OCI-LY7 (cell line): ENCODE results near the gene TBC1D24. TPM values are rescaled to one million over a fixed set of nuclear protein-coding genes. Genes with fewer than 3 reads are reported as not detected.

Source experiments
- BruUV-seq: library from RNA; stranded (reverse); fragments of 400-500 nt; replicated peaks from 2 replicates; lab custom pipeline; 2021; lab: Mats Ljungman, UMichigan
- CTCF ChIA-PET: fragments of 300-600 bp; sonication (Branson Sonifier 250); formaldehyde crosslinking; loops from one replicate; lab custom pipeline; 2022; ENCODE audit warnings: antibody characterized with exemption; ENCODE audit not compliant: unreplicated experiment; lab: Charles Lee
- POLR2A ChIA-PET: fragments of 300-600 bp; sonication (Branson Sonifier 250); formaldehyde crosslinking; loops from one replicate; lab custom pipeline; 2022; ENCODE audit warnings: antibody characterized with exemption; lab: Charles Lee
- DNase-seq: peaks from one replicate; pipeline ENCODE4 v3.0.0-alpha.2; 2015; ENCODE audit warnings: low spot score
- H2AFZ ChIP-seq: fragments of 200-600 bp; sonication (generic), shearing (Covaris generic); 2 replicates; pipeline ENCODE4 v1.6.1; 2014; ENCODE audit warnings: mild to moderate bottlenecking, antibody characterized with exemption, low read length, moderate library complexity
- H3K27ac ChIP-seq: fragments of 200-600 bp; sonication (generic); 2 replicates; pipeline ENCODE4 v1.5.1; 2014; ENCODE audit warnings: mixed run types, low read depth, mild to moderate bottlenecking, moderate library complexity, low read length, inconsistent platforms; ENCODE audit not compliant: poor library complexity, severe bottlenecking
- H3K36me3 ChIP-seq: fragments of 200-600 bp; sonication (generic); 2 replicates; pipeline ENCODE4 v1.6.1; 2014; ENCODE audit warnings: mild to moderate bottlenecking, antibody characterized with exemption, low read length, moderate library complexity, mixed read lengths; ENCODE audit not compliant: insufficient read depth
- H3K4me1 ChIP-seq: fragments of 200-600 bp; sonication (generic); 2 replicates; pipeline ENCODE4 v1.5.1; 2014; ENCODE audit warnings: mild to moderate bottlenecking, low read length; ENCODE audit not compliant: insufficient read depth, poor library complexity, severe bottlenecking
- H3K4me2 ChIP-seq: fragments of 200-600 bp; sonication (generic); 2 replicates; pipeline ENCODE4 v1.6.1; 2014; ENCODE audit warnings: mild to moderate bottlenecking, low read length
- H3K4me3 ChIP-seq: fragments of 200-600 bp; sonication (generic); 2 replicates; pipeline ENCODE4 v1.5.1; 2014; ENCODE audit warnings: mild to moderate bottlenecking, low read depth, low read length; ENCODE audit not compliant: poor library complexity, severe bottlenecking
- H3K79me2 ChIP-seq: fragments of 200-600 bp; sonication (generic); 2 replicates; pipeline ENCODE4 v1.6.1; 2016; ENCODE audit warnings: low read depth, mild to moderate bottlenecking, low read length, moderate library complexity, mixed read lengths; ENCODE audit not compliant: insufficient read depth
- H3K9me2 ChIP-seq: fragments of 200-600 bp; sonication (generic); 2 replicates; pipeline ENCODE4 v1.6.1; 2016; ENCODE audit warnings: mild to moderate bottlenecking, low read length, mixed read lengths; ENCODE audit not compliant: insufficient read depth
- H3K9me3 ChIP-seq: fragments of 200-600 bp; sonication (generic); 2 replicates; pipeline ENCODE4 v1.6.1; 2014; ENCODE audit warnings: mild to moderate bottlenecking, mixed run types, low read length, mixed read lengths
- H4K20me1 ChIP-seq: fragments of 200-600 bp; sonication (generic); 2 replicates; pipeline ENCODE4 v1.6.1; 2014; ENCODE audit warnings: mild to moderate bottlenecking, antibody characterized with exemption, low read length, moderate library complexity, mixed read lengths; ENCODE audit not compliant: insufficient read depth
- EZH2phosphoT487 ChIP-seq: fragments of 200-600 bp; sonication (generic); IDR thresholded peaks from 2 replicates; pipeline ENCODE4 v1.6.1; 2018; ENCODE audit warnings: low read depth, borderline replicate concordance, mild to moderate bottlenecking, mixed run types, antibody characterized with exemption, low read length, moderate library complexity, mixed read lengths
- intact Hi-C: fragments of 100-400 bp; cut with micrococcal nuclease; formaldehyde crosslinking; loops from one replicate; pipeline ENCODE4 v1.10.0; 2022; ENCODE audit not compliant: unreplicated experiment
- total RNA-seq, 2 experiments: library from RNA; depleted of rRNA in 1 of 2; stranded (reverse); fragments of >200 nt in 1 of 2; shearing (Covaris generic) in 1 of 2; gene quantifications; 2 replicates each; pipeline ENCODE4 v1.2.3, GENCODE V29; 2014 to 2022
- TF ChIP-seq, protein P1 (sequence below): fragments of 200-600 bp; sonication (generic); conservative IDR thresholded peaks from 2 replicates; pipeline ENCODE4 v1.5.1; 2014; ENCODE audit warnings: mild to moderate bottlenecking, antibody characterized with exemption, low read length, moderate library complexity, mixed read lengths

Gene TBC1D24
- total RNA-seq, 2 experiments from 2014 or later: 23.4 to 34.7 TPM

- H3K4me3 ChIP-seq: no peak overlapping the region
- TF ChIP-seq, protein P1, sequence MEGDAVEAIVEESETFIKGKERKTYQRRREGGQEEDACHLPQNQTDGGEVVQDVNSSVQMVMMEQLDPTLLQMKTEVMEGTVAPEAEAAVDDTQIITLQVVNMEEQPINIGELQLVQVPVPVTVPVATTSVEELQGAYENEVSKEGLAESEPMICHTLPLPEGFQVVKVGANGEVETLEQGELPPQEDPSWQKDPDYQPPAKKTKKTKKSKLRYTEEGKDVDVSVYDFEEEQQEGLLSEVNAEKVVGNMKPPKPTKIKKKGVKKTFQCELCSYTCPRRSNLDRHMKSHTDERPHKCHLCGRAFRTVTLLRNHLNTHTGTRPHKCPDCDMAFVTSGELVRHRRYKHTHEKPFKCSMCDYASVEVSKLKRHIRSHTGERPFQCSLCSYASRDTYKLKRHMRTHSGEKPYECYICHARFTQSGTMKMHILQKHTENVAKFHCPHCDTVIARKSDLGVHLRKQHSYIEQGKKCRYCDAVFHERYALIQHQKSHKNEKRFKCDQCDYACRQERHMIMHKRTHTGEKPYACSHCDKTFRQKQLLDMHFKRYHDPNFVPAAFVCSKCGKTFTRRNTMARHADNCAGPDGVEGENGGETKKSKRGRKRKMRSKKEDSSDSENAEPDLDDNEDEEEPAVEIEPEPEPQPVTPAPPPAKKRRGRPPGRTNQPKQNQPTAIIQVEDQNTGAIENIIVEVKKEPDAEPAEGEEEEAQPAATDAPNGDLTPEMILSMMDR: no peak
- TF ChIP-seq EZH2phosphoT487: no peak
- no TSS peak for BruUV-seq
- H4K20me1 ChIP-seq: peaks cover 9% of the 10 kb centered on the region
- CTCF ChIA-PET: no interaction called here
- H2AFZ ChIP-seq: no peak overlapping the region
- H3K27ac ChIP-seq: no peak overlapping the region
- no peaks in the 10 kb centered on the region for H3K9me3 ChIP-seq
- POLR2A ChIA-PET: no interaction called here
- no peaks in the 10 kb centered on the region for H3K9me2 ChIP-seq
- no peak for DNase-seq
- peak overlapping the region; percentile 92; the same call in 1 of the 2 replicates for H3K4me2 ChIP-seq
- peaks cover 48% of the 10 kb centered on the region for H3K4me1 ChIP-seq
- intact Hi-C loops: no loop called here
- H3K36me3 ChIP-seq: peaks cover 11% of the 10 kb centered on the region; the same call in 1 of the 2 replicates
- peaks cover 51% of the 10 kb centered on the region for H3K79me2 ChIP-seq
Observed at GRCh38 chr16:2516391-2517240, 41.7 kb downstream of the TBC1D24 start.

- peaks cover 51% of the 10 kb centered on the region for H3K79me2 ChIP-seq
- TF ChIP-seq, protein P1: no peak
- TF ChIP-seq EZH2phosphoT487: no peak
- no peak overlapping the region for H3K4me3 ChIP-seq
- peaks cover 39% of the 10 kb centered on the region for H3K4me1 ChIP-seq
- H4K20me1 ChIP-seq: peaks cover 9% of the 10 kb centered on the region
- POLR2A ChIA-PET: no interaction called here
- H3K9me2 ChIP-seq: no peaks in the 10 kb centered on the region
- no peak for DNase-seq
- intact Hi-C loops: no loop called here
- no TSS peak for BruUV-seq
- no peaks in the 10 kb centered on the region for H3K9me3 ChIP-seq
- H2AFZ ChIP-seq: no peak overlapping the region
- no peak overlapping the region for H3K4me2 ChIP-seq
- H3K36me3 ChIP-seq: peaks cover 13% of the 10 kb centered on the region; the same call in 1 of the 2 replicates
- CTCF ChIA-PET: no interaction called here
- H3K27ac ChIP-seq: no peak overlapping the region
Observed at GRCh38 chr16:2517954-2518605, 43.2 kb downstream of the TBC1D24 start.
